BLaER1 (cell line): ENCODE measurements around the gene KLK10.

Experiments used
- H3K27ac ChIP-seq: shearing (Covaris generic); formaldehyde crosslinking; 2 replicates; pipeline ENCODE4 v1.8.1; 2022
- H3K27me3 ChIP-seq: shearing (Covaris generic); formaldehyde crosslinking; 2 replicates; pipeline ENCODE4 v1.8.1; 2022
- H3K36me3 ChIP-seq: shearing (Covaris generic); formaldehyde crosslinking; 2 replicates; pipeline ENCODE4 v1.8.1; 2022
- H3K4me1 ChIP-seq: shearing (Covaris generic); formaldehyde crosslinking; 2 replicates; pipeline ENCODE4 v1.8.1; 2022
- H3K4me2 ChIP-seq: shearing (Covaris generic); formaldehyde crosslinking; 2 replicates; pipeline ENCODE4 v1.8.1; 2022
- H3K4me3 ChIP-seq: shearing (Covaris generic); formaldehyde crosslinking; 2 replicates; pipeline ENCODE4 v1.8.1; 2022
- H3K9ac ChIP-seq: shearing (Covaris generic); formaldehyde crosslinking; 2 replicates; pipeline ENCODE4 v1.8.1; 2022
- H3K9me3 ChIP-seq: shearing (Covaris generic); formaldehyde crosslinking; 2 replicates; pipeline ENCODE4 v1.8.1; 2022
- H4K20me1 ChIP-seq: shearing (Covaris generic); formaldehyde crosslinking; 2 replicates; pipeline ENCODE4 v1.8.1; 2022
- Cebpa-rat ChIP-seq: shearing (Covaris generic); IDR thresholded peaks from 2 replicates; pipeline ENCODE4 v1.8.1; 2022

KLK10 gene

DNA sequence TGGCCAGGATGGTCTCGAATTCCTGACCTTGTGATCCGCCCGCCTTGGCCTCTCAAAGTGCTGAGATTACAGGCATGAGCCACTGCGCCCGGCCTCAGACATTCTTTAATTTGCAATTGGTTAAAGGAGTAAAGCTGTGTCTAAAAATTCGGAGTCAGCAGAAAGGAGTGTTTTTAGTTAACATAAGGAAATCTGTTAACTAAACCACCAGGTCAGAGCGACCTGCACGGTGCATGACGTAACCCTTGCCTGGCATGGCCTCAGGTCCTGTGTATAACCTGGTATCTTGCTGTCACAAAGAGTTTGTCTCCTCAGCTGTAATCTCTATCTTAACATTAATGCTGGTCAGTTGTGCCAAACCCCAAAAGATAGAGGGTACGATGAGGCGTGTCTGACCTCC lies 24.8 kb upstream of the KLK10 start:
- no peak overlapping the region for H3K9ac ChIP-seq
- H3K27me3 ChIP-seq: no peaks in the 10 kb centered on the region
- no peak overlapping the region for H3K27ac ChIP-seq
- no peaks in the 10 kb centered on the region for H3K4me1 ChIP-seq
- peaks cover under 1% of the 10 kb centered on the region; the same call in 1 of the 2 replicates for H3K9me3 ChIP-seq
- no peaks in the 10 kb centered on the region for H3K36me3 ChIP-seq
- H3K4me2 ChIP-seq: no peak overlapping the region
- no peaks in the 10 kb centered on the region for H4K20me1 ChIP-seq
- no peak overlapping the region for H3K4me3 ChIP-seq
- no peak for TF ChIP-seq Cebpa-rat

DNA sequence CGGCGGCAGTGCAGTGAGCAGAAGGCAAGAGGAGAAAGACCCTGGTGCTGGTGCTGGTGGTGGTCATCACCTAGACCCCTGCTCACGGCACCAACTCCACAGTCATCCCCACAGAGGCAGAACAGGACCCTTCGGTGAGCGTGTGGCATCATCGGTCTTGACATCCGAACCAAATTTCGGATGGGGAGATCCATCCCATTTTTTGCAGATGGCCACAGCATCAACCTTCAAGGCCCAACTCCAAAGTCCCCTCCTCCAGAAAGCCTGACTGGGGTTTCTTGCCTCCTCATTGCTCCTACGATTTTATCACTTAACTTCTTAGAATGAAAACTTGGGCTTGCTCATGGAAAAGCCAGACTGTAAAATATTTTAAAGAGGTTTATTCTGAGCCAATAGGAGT lies 24.0 kb upstream of the KLK10 start:
- H4K20me1 ChIP-seq: no peaks in the 10 kb centered on the region

DNA sequence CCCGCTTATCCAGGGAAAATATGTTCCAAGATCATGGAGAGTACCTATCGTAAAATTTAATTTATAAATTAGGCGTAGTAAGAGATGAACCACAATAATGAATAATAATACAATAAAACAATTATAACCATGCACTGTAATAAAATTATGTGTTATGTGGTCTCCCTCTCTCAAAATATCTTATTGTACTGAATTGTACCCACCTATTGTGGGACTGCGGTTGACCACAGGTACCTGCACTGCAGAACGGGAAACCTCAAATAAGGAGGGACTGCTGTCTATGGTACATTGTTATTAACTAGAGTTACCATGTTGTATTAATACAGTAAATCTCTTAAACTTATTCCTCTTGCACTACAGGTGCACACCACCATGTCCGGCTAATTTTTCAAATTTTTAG lies 20.6 kb upstream of the KLK10 start:
- Histone ChIP-seq H3K4me3 (no peak overlapping the region), H3K36me3 (no peaks in the 10 kb centered on the region), H4K20me1 (no peaks in the 10 kb centered on the region), H3K4me1 (no peaks in the 10 kb centered on the region), H3K27ac (no peak overlapping the region), H3K4me2 (no peak overlapping the region), H3K9ac (no peak overlapping the region), H3K9me3 (no peaks in the 10 kb centered on the region), H3K27me3 (no peaks in the 10 kb centered on the region)
- TF ChIP-seq Cebpa-rat: no peak

More for the DNA sequence above, 24.0 kb upstream of the KLK10 start:
- Histone ChIP-seq H3K27ac (no peak overlapping the region), H3K27me3 (no peaks in the 10 kb centered on the region), H3K4me1 (no peaks in the 10 kb centered on the region), H3K9ac (no peak overlapping the region), H3K9me3 (no peaks in the 10 kb centered on the region), H3K4me3 (no peak overlapping the region), H3K4me2 (no peak overlapping the region), H3K36me3 (no peaks in the 10 kb centered on the region)
- no peak for TF ChIP-seq Cebpa-rat

DNA sequence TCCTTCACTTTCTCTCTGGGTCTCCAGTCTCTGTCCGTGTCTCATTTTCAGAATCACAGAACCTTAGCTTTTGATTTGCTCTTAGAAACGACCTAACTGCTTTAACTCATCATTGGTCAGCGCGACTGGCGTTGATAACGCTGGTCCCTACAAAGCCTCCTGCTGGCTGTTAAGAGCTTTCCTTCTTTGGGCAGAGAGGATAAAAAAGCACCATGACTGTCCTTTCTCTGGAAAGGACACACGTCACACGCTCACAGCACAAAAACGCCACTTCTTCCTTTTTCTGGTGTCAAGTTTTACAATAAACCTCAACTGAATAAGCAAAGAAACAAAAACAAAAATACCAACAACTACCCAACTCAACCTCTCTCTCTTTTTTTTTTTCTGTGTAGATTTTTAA lies 17.0 kb upstream of the KLK10 start:
- H3K27me3 ChIP-seq: no peaks in the 10 kb centered on the region
- H3K36me3 ChIP-seq: no peaks in the 10 kb centered on the region
- no peaks in the 10 kb centered on the region for H4K20me1 ChIP-seq
- H3K9ac ChIP-seq: no peak overlapping the region
- H3K4me2 ChIP-seq: no peak overlapping the region
- H3K4me1 ChIP-seq: no peaks in the 10 kb centered on the region
- H3K9me3 ChIP-seq: no peaks in the 10 kb centered on the region
- no peak overlapping the region for H3K4me3 ChIP-seq
- H3K27ac ChIP-seq: no peak overlapping the region
- TF ChIP-seq Cebpa-rat: no peak

DNA sequence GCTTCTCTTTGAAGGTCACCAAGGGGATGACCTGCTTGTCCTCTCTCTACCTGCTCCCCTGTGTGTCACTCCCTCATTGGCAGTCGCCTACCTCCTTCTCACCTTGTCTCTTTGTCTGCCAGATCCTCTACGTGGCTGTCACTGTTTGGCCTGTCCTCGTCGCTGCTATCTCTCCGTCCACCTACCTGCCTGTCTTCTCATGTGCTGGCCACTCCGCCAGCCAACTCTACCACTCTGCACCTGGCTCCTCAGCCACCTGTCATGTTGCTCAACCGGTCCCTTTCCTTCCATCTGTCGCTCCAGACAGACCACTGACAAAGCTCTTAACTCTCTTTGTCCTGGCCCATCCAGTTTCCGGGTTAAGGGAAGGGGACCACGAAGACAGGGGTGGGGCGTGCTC lies 15.2 kb upstream of the KLK10 start, which contains the start of gene KLK12:
KLK12 (minus strand) TSS at position 299 of the 400 bp plus-strand sequence. CDS start 381 bp downstream, outside the sequence.
- Histone ChIP-seq H3K36me3 (no peaks in the 10 kb centered on the region), H3K4me1 (no peaks in the 10 kb centered on the region), H4K20me1 (no peaks in the 10 kb centered on the region), H3K27ac (no peak within 1 kb of the TSS), H3K4me2 (no peak within 1 kb of the TSS), H3K9ac (no peak within 1 kb of the TSS), H3K27me3 (no peaks in the 10 kb centered on the region), H3K4me3 (no peak within 1 kb of the TSS), H3K9me3 (no peaks in the 10 kb centered on the region)
- TF ChIP-seq Cebpa-rat: no peak

DNA sequence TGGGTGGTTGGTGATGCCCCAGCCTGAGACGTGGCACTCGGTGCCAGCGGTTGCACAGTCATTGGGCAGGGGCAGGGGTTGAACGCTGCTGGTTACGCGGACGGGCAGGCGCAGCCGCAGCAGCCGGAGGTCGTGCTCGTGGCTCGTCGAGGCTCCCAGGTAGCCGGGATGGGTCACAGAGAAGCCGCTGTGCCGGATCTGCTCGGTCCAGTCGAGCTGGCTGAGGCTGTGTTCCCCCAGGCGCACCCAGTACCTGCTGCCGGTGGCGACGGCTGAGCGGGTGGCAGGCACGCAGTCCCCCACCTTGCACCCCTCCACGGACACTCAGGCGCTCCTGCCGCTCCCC lies 12.3 kb upstream of the KLK10 start:
- Histone ChIP-seq H3K9me3 (no peaks in the 10 kb centered on the region), H3K9ac (no peak overlapping the region), H4K20me1 (no peaks in the 10 kb centered on the region), H3K27me3 (no peaks in the 10 kb centered on the region), H3K36me3 (no peaks in the 10 kb centered on the region), H3K27ac (no peak overlapping the region), H3K4me2 (no peak overlapping the region), H3K4me1 (no peaks in the 10 kb centered on the region), H3K4me3 (no peak overlapping the region)
- TF ChIP-seq Cebpa-rat: no peak

DNA sequence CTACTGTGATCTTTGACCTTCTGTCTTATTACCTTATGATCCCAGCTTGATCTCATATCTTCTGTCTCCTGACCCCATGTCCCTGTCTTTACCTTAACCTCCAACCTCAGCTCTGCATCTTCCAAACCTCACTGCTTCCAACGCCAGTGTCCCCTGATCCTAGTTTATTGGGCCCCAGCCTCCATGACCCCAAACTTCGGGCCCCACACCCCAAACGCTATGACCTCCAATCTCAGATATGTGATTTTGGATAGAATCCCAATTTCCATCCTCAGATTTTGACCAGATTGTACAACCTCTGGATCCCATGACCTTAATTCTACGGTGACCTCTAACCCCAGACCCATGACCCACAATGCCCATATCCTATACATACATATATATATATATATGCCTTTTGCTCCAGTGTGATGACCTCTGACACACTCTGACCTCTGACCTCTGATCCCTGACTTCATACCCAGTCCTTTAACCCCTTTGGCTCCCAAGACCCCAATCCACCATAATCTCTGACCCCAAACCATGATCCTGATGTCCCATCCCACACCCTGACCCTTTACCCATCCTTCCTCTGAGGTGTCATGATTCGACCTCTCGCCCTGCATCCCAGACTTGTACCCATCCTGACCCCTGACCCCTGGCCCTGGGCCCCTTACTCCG lies 11.8 kb upstream of the KLK10 start:
- no peaks in the 10 kb centered on the region for H3K27me3 ChIP-seq
- no peaks in the 10 kb centered on the region for H3K4me1 ChIP-seq
- TF ChIP-seq Cebpa-rat: no peak
- no peaks in the 10 kb centered on the region for H4K20me1 ChIP-seq
- no peaks in the 10 kb centered on the region for H3K9me3 ChIP-seq
- H3K27ac ChIP-seq: no peak overlapping the region
- H3K9ac ChIP-seq: no peak overlapping the region
- no peak overlapping the region for H3K4me2 ChIP-seq
- no peak overlapping the region for H3K4me3 ChIP-seq
- H3K36me3 ChIP-seq: no peaks in the 10 kb centered on the region

DNA sequence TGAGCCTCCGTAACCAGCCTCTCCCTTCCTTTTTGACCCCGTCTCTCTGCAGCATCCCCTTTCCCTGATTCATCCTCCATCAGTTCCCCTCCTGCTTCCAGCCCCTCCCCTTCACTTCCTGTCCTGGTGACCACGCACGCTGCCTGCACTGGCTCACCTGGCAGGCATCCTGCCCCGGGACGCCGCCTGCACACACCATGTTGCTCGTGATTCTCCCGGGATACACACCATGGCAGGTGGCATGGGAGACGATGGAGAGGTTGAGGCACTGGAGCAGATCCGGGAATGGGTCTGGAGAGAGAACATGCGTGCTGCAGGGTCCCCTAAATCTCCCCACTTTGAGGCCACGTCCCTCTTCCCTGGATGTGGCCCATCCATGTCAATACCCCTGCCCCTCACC lies 11.1 kb upstream of the KLK10 start:
- H3K36me3 ChIP-seq: no peaks in the 10 kb centered on the region
- TF ChIP-seq Cebpa-rat: no peak
- H3K4me2 ChIP-seq: no peak overlapping the region
- no peaks in the 10 kb centered on the region for H3K4me1 ChIP-seq
- H3K27me3 ChIP-seq: no peaks in the 10 kb centered on the region
- no peak overlapping the region for H3K4me3 ChIP-seq
- no peaks in the 10 kb centered on the region for H4K20me1 ChIP-seq
- no peak overlapping the region for H3K27ac ChIP-seq
- H3K9ac ChIP-seq: no peak overlapping the region
- no peaks in the 10 kb centered on the region for H3K9me3 ChIP-seq

DNA sequence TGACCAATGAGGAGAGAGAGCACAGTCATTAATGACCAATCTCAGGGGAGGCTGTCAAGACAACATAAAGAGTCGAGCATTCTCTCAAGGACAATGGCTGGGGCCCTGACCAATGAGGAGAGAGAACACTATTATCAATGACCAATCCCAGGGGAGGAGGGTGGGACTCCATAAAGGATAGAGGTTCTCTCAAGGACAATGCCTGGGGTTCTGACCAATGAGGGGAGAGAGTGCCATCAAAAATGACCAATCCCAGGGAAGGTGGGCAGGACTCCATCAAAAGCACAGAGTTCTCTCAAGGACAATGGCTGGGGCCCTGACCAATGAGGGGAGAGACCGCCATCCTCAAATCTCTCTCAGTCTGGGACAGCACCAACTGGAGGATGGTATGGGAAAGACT lies 10.2 kb upstream of the KLK10 start:
- H3K4me2 ChIP-seq: no peak overlapping the region
- H3K27ac ChIP-seq: no peak overlapping the region
- H3K4me3 ChIP-seq: no peak overlapping the region
- no peaks in the 10 kb centered on the region for H3K27me3 ChIP-seq
- H4K20me1 ChIP-seq: no peaks in the 10 kb centered on the region
- no peaks in the 10 kb centered on the region for H3K4me1 ChIP-seq
- TF ChIP-seq Cebpa-rat: no peak
- H3K9ac ChIP-seq: no peak overlapping the region
- H3K36me3 ChIP-seq: no peaks in the 10 kb centered on the region
- H3K9me3 ChIP-seq: no peaks in the 10 kb centered on the region

DNA sequence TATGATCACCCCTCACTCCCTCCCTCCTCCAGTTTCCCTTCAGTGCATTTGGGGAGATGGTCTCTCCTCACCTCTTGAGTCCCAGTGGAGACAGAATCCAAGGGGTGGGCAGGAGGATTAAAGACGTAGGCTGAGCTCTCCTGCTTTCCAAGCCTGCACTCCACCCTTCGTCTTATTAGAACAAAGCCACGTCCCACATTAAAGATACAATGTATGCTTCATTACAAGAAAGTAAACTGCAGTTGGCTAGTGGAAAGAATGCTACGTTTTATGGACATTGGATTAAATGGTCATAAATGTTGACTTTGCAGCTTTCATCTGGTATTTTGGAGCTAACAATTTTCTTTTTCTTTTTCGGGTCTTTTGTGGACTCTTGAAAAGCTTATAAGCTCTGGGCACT lies 8.4 kb upstream of the KLK10 start:
- Histone ChIP-seq H3K36me3 (no peaks in the 10 kb centered on the region), H3K27me3 (no peaks in the 10 kb centered on the region), H3K9me3 (no peaks in the 10 kb centered on the region), H3K4me1 (no peaks in the 10 kb centered on the region), H3K27ac (no peak overlapping the region), H3K4me3 (no peak overlapping the region), H3K4me2 (no peak overlapping the region), H4K20me1 (no peaks in the 10 kb centered on the region), H3K9ac (no peak overlapping the region)
- no peak for TF ChIP-seq Cebpa-rat
